ENCODE data around the gene SPHK1.

Gene SPHK1

GRCh38 chr17:76410328-76410965 lies 26.0 kb downstream of the SPHK1 start:
- DNase-seq = no peak

DNA sequence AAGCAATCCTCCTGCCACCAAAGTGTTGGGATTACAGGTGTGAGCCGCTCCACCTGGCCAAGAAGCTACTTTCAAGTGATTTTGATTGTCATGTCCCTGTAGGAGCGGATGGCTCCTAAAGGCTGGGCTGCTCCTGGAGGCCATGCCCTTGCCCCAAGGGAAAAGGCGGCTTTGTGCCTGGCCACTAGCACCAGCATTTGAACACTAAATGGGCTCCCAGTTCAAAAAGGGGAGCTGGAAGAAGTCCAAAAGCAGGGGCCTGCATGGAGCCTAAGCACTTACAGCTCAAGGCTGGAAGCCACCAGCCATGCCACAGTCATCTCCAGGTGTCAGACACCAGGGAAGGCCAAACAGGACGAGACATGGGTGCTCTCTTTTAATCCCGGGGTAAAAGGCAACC lies 26.8 kb downstream of the SPHK1 start:
- DNase-seq = no peak

DNA sequence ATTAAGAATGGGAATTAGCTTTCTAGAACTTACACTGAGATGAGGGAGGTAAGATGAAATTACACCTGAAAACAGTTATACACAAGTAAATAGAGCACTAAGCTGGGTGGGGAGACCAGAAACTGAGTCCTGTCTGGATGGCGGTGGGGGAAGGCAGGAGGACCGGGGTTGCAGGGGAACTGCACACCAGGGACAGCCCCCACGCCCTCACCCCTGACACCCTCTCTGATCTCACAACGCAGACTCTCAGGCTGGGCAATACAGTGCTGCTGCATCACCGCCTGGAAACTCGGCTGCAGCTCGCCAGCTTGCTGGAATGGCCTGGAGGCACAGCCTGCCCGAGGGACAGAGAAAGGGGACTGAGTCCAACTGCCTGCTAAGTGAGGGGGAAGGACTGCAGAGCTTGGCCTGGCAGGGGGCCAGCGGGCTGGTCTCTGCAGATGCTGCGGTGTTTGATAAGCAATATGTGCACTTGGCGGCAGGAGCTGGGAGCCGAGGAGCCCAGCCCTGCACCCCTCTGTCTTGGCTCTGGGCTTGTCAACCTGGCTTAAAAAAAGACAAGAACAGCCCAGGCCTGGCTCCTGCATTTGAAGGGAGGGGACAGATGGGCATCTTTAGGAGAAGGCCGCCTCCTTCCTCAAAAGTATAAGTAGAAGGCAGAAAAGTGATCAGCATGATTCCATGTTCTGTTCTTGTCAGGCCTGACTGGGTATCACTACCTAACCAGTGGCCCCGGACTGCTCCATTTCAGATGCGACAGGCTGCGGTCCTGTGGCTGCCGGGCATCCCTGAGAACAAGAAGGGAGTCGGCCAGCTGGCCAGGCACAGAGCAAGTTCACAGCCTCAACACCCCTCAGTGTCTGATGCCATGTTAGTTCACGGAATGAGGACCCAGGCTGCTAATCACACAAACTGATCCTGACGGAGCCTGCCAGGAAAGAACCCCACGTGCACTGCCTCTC lies 30.2 kb downstream of the SPHK1 start:
- no peak for DNase-seq

GRCh38 chr17:76415786-76416185 lies 31.4 kb downstream of the SPHK1 start:
- DNase-seq = no peak

GRCh38 chr17:76416457-76416856 lies 32.0 kb downstream of the SPHK1 start:
- no peak for DNase-seq

DNA sequence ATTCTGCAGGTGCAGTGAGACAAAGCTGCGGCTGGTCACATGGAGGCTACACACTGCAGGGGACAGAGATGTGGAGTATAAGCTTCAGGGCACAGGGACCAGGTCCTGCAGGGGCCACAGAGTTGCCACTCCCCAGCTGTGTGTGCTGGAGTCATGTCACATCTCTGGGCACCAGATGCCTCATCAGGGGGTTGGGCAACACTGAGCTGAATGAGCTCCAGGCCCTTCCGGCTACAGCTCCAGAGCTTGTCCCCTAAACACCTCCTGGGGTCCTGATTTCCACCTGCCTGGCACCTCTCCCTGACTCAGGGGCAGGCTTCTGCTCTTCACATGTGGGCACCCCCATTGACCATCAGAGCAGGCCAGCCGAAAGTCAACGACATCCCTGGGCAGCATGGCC lies 32.5 kb downstream of the SPHK1 start:
- DNase-seq = no peak

DNA sequence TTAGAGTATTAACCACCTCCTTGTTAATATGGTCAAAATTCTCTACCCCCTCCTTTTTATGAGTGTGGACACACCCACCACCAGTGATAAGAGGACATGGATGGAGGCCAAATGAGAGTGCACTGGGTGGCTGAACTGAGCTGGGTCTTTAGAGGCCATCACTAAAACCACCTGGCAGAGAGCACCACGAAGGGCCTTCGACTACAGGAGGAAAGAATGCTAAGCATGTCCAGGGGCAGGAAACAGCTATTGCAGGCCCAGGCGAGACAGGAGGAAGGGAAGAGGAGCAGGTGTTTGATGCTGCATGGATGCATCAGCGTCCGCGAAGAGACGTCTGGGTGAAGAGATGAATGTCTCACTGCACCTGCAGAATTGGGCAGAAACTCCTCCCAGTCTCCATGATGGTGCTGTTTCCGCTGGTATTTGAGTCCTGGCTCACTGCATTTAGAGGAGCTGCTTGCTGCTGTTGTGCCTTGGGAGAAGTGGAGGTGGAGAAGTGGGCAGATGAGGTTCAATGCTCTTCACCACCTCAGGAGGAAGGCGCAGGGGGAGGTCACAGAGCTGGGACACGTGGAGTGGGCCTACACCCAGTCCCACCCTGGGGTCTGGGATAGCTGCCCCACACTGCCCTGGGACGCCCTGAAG lies 33.2 kb downstream of the SPHK1 start:
- DNase-seq = no peak

DNA sequence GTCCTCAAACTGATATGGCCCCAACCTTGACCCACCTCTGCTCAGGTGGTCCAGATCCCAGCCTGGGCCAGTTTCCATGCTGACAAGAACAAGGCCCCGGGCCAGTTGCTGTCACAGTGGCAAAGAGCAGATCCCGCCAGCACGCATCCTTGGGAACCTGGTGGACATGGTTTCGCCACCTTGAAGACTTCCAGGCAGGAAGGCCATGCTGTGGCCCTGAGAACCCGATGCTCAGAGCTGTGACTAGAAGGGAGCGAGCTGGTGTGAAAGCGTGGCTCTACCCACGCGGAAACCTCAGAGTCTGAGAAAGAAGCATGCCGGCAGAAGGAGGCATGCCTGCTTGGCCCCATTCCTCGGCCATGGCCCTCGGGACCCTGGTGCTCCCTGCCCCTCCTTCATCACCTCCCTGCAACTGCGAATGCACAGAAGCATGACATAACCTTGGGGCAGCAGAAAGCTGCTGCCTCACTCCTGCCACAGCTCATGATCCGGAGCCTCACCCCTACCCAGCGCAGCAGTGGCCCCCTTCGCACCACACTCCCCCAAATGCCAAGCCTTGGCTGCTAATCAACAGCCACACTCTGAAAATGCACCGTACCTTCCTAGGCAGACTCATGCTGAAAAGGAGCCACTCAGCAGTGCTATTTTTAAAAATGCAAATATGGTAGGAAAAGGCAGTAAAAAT lies 35.3 kb downstream of the SPHK1 start:
- DNase-seq = no peak

- DNase-seq = no peak
Observed at GRCh38 chr17:76420356-76421043, 36.1 kb downstream of the SPHK1 start.

- no peak for DNase-seq
Observed at GRCh38 chr17:76421044-76421407, 36.6 kb downstream of the SPHK1 start.

DNA sequence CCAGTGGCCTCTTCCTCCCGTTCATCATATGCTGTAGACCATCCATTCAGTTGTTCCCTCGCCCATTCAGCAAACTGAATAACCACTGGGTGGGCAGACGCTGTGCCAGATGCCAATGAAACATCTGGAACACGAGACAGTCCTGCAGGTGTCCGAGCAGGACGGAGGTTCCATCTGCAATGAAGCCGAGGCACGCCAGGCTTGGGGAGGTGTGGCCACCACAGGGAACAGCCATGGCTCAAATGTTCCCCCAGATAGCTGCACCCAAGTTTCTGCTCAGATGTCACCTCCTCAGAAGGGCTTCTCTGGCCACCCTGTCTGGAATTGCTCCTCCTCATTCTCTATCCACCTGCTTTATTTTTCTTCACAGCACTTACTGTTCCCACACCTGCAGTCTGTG lies 38.0 kb downstream of the SPHK1 start:
- DNase-seq = no peak

- no peak for DNase-seq
Observed at GRCh38 chr17:76422860-76423259, 38.5 kb downstream of the SPHK1 start.

DNA sequence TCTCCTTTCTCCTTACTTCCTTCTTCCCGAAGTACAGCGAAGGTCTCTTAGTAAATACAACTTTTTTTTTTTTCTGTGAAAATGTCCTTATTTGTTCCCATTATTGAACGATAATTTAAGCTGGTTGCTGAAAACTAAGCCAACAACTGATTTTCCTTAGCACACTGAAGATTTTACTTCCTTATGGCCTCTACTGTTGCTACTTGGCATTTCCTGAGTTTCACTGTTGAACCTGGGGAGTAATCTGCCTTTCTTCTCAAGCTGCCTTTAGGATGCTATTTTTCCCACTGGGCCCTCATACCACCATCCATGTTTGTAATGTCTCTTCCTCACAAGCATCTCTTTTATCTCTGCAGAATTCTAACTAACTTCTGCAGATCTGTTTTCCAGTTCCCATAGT lies 42.4 kb downstream of the SPHK1 start:
- no peak for DNase-seq

- DNase-seq = no peak
Observed at GRCh38 chr17:76427501-76428231, 43.3 kb downstream of the SPHK1 start.

DNA sequence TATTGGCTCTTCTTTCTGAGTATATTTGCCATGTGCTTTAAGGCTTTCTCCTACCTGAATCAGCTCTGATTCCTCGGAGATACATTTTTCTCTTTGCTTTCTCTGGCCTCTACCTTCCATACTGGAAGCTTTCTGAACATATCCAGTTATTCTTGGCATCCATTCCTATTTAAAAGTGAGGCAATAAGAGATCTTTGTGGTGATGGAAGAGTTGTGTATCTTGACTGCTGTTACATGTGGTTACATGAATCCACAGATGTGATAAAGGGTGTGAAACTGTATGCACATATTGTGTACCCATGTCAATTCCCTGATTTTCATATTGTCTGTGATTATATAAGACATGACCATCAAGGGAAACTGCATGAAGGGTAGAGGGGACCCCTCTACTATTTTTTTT lies 44.1 kb downstream of the SPHK1 start:
- DNase-seq = no peak

DNA sequence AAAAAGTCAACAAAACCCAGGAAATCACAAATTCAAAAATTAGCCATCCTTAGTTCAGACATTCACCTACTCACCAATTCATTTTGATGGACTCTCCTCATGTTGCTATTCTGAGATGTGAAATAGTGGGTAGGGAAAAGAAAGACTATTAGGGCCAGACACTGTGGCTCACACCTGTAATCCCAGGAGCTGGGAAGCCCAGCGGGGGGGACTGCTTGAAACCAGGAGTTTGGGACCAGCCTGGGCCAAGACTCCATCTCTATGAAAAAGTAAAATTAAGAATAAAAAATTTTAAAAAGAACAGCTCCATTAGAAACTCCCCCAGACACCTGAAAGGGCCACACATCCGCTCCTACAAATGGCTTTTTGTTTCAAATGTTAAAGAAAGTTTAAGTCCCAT lies 47.1 kb downstream of the SPHK1 start:
- no peak for DNase-seq

GRCh38 chr17:76432004-76432403 lies 47.6 kb downstream of the SPHK1 start:
- DNase-seq = no peak

DNA sequence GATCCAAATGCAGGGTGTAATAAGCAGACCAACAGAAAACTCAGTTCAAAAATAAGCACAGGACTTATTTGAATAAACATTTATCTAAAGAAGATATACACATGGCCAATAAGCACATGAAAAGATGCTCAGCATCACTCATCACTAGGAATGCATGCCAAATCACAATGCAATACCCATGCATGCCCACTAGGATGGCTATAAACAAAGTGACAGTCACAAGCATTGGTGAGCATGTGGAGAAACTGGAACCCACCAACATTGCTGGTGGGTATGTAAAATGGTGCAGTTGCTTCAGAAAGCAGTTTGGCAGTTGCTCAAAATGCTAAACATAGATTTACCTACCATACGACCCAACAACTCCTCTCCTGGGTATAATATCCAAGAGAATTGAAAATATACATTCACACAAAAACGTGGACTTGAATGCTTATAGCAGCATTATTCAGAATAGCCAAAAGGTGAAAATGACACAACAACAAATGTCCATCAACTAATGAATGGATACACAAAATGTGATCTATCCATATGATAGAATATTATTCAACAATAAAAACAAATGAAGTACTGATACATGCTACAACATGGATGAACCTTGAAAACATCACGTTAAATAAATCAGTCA lies 48.4 kb downstream of the SPHK1 start:
- DNase-seq = no peak

DNA sequence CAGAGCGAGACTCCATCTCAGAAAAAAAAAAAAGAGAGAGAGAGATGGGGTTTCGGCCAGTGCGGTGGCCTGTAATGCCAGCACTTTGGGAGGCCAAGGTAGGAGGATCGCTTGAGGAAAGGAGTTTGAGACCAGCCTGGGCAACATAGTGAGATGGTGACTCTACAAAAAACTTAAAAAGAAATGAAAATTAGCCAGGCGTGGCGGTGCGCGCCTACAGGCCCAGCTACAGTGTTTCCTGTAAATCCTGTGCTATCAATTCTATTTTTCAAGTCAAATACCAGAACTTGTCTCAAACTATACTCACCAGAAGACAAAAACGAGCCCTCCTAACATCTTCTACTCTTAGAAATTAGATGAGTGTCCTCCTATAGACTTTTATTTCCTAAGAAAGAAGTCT lies 49.3 kb downstream of the SPHK1 start:
- no peak for DNase-seq

GRCh38 chr17:76434870-76435269 lies 50.5 kb downstream of the SPHK1 start:
- DNase-seq = no peak

GRCh38 chr17:76435751-76436150 lies 51.3 kb downstream of the SPHK1 start:
- no peak for DNase-seq
